ENCODE measurements around the gene ADARB1. TPM values are rescaled to one million over a fixed set of nuclear protein-coding genes. Genes with fewer than 3 reads are reported as not detected.
A peak's percentile ranks its signal among the peaks of the same experiment; 100 is the strongest.

Gene ADARB1
- total and polyA plus RNA-seq, 9 of the 15 experiments (the other 6 are each of a cell fraction or from before 2014, with no cell fraction given): 6.7 to 16.0 (median 8.3) TPM

DNA sequence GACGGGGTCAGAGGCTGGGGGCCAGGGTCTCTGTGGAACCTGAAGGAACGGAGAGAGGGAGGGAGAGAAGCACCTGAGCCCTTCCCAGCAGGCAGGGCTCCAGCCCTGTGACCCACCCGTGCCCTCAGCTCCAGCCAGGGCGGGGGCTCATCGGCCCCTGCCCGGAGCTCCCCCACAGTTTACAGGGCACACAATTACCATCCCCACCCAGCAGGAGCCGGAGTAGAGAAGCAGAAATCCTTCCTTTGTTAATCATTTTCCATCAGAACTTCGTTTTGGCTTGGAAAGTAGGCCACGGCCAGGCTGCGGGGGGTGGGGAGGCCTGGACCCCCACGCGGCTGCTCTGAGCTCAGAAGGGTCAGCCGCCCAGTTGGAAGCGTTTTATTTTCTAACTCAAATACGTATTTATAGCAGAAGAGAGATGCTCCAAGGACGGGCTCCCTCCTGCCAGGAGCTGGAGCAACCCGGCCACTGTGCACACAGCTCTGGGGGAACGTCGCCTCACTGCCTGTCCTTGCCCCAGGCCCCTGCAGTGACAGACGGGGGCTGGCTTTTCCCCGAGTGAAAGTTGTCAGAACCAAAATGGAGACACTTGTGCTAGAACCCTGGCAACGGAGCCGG, 42.7 kb upstream of the ADARB1 start (continued):
- no peak for TF ChIP-seq DMBX1 (CRISPR knock-in tag; IDR thresholded peaks at IDR 0.05; ENCODE audit: borderline replicate concordance)
- TF ChIP-seq, protein P1, sequence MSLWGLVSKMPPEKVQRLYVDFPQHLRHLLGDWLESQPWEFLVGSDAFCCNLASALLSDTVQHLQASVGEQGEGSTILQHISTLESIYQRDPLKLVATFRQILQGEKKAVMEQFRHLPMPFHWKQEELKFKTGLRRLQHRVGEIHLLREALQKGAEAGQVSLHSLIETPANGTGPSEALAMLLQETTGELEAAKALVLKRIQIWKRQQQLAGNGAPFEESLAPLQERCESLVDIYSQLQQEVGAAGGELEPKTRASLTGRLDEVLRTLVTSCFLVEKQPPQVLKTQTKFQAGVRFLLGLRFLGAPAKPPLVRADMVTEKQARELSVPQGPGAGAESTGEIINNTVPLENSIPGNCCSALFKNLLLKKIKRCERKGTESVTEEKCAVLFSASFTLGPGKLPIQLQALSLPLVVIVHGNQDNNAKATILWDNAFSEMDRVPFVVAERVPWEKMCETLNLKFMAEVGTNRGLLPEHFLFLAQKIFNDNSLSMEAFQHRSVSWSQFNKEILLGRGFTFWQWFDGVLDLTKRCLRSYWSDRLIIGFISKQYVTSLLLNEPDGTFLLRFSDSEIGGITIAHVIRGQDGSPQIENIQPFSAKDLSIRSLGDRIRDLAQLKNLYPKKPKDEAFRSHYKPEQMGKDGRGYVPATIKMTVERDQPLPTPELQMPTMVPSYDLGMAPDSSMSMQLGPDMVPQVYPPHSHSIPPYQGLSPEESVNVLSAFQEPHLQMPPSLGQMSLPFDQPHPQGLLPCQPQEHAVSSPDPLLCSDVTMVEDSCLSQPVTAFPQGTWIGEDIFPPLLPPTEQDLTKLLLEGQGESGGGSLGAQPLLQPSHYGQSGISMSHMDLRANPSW (CRISPR knock-in tag; IDR thresholded peaks at IDR 0.05): no peak
- TF ChIP-seq CCNT2 (IDR thresholded peaks at IDR 0.05; ENCODE audit: borderline replicate concordance, extremely low read depth, insufficient read length, low read depth, low read length): no peak

DNA sequence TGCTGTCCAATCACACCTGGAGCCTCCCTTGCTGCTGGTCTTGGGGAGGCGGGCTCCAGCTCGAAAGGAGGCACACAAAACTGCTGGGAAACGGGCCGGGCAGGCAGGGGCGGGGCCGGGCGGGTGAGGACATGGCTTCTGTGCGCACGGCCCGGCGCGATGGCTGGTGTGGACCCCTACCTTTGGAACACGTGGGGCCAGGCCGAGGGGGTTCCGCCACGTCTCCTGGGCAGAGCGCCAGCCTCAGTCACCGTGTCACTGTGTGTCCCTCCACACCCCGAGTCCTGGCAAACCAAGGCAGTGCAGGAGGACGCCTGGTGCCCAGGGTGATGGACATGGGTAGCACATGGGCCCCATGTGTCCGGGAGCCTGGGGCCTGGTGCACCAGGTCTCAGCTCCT, 42.0 kb upstream of the ADARB1 start:
- Histone ChIP-seq H4K20me1 (replicated peaks; ENCODE audit: control insufficient read depth, insufficient read depth, low read length) (peaks cover 5% of the 10 kb centered on the region; the same call in 1 of the 2 replicates), H3K9me3 (replicated peaks; ENCODE audit: control insufficient read depth, insufficient read depth, low read depth, low read length) (peaks cover 10% of the 10 kb centered on the region), H3K4me3 (no peak overlapping the region), H3K4me1 (replicated peaks in 1 of 2; ENCODE audit: control insufficient read depth in 2 of 2, insufficient read depth in 2 of 2, low read length in 2 of 2) (peaks cover 0 to 37% of the 10 kb centered on the region in 2 experiments; a peak in 1 of 5 replicates), H3K4me2 (ENCODE audit: insufficient read depth, low read length) (no peak overlapping the region), H3K36me3 (ENCODE audit: control insufficient read depth, insufficient read depth, low read length) (no peaks in the 10 kb centered on the region), H3K27ac (ENCODE audit: extremely low read depth, low read depth, low read length) (no peak overlapping the region), H3K9ac (ENCODE audit: insufficient read depth in 1 of 2, low read depth in 2 of 2, low read length in 2 of 2) (no peak overlapping the region), H3K79me2 (ENCODE audit: control insufficient read depth, insufficient read depth, low read length) (no peaks in the 10 kb centered on the region), H3K9me1 (ENCODE audit: control insufficient read depth, insufficient read depth, low read length) (no peaks in the 10 kb centered on the region), H3K27me3 (ENCODE audit: control insufficient read depth in 2 of 2, insufficient read depth in 2 of 2, low read length in 2 of 2) (peaks cover 60 to 75% of the 10 kb centered on the region in 2 experiments), H2AFZ (ENCODE audit: low read depth, low read length) (no peak overlapping the region)
- TF ChIP-seq ZNF431 (CRISPR knock-in tag; IDR thresholded peaks at IDR 0.05) (no peak), BRCA1 (IDR thresholded peaks at IDR 0.05) (no peak), BRCA1 (CRISPR knock-in tag; IDR thresholded peaks at IDR 0.05) (no peak), STAG1 (CRISPR knock-in tag; IDR thresholded peaks at IDR 0.05; ENCODE audit: borderline replicate concordance) (peak; percentile 7; the same call in 1 of the 2 replicates), DPF2 (IDR thresholded peaks at IDR 0.05) (no peak)
- TF ChIP-seq, protein P2, sequence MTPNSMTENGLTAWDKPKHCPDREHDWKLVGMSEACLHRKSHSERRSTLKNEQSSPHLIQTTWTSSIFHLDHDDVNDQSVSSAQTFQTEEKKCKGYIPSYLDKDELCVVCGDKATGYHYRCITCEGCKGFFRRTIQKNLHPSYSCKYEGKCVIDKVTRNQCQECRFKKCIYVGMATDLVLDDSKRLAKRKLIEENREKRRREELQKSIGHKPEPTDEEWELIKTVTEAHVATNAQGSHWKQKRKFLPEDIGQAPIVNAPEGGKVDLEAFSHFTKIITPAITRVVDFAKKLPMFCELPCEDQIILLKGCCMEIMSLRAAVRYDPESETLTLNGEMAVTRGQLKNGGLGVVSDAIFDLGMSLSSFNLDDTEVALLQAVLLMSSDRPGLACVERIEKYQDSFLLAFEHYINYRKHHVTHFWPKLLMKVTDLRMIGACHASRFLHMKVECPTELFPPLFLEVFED (CRISPR knock-in tag; conservative IDR thresholded peaks at IDR 0.05): no peak
- TF ChIP-seq, protein P3, sequence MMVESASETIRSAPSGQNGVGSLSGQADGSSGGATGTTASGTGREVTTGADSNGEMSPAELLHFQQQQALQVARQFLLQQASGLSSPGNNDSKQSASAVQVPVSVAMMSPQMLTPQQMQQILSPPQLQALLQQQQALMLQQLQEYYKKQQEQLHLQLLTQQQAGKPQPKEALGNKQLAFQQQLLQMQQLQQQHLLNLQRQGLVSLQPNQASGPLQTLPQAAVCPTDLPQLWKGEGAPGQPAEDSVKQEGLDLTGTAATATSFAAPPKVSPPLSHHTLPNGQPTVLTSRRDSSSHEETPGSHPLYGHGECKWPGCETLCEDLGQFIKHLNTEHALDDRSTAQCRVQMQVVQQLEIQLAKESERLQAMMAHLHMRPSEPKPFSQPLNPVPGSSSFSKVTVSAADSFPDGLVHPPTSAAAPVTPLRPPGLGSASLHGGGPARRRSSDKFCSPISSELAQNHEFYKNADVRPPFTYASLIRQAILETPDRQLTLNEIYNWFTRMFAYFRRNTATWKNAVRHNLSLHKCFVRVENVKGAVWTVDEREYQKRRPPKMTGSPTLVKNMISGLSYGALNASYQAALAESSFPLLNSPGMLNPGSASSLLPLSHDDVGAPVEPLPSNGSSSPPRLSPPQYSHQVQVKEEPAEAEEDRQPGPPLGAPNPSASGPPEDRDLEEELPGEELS (CRISPR knock-in tag; IDR thresholded peaks at IDR 0.05; ENCODE audit: borderline replicate concordance): no peak
- ATAC-seq (no peak), DNase-seq (ENCODE audit: extremely low read depth in 1 of 4, low spot score in 3 of 4) (no peak), FAIRE-seq (no peak)
- 2% methylated on average over 21 of the region's 21 CpGs for WGBS (ENCODE audit: insufficient coverage, low coverage, missing lambda C conversion rate)
- CTCF ChIA-PET (ENCODE audit: low intra/inter-chr PET ratio): no interaction called here
- no TSS peak for BruUV-seq (replicated peaks)
- POLR2A ChIA-PET: no interaction called here
- in situ Hi-C loops (cut with MboI) (no loop called here), intact Hi-C loops (cut with micrococcal nuclease) (no loop called here)

Measured in K562 (cell line).